DND-41 (cell line): Measurements from ENCODE around the gene FSIP1.

Experiments used
- ATAC-seq: fragments of 200-7000 bp; cut with Tn5 transposase; 3 replicates; pipeline ENCODE4 v1.9.1; 2021; ENCODE audit warnings: low read depth; ENCODE audit not compliant: insufficient read depth
- DNase-seq: peaks from one replicate; pipeline ENCODE4 v3.0.0-alpha.2; 2020
- H2AFZ ChIP-seq: 2 replicates; pipeline ENCODE4 v1.6.0; 2012; ENCODE audit warnings: low read depth, low read length
- H3K27ac ChIP-seq: 2 replicates; pipeline ENCODE4 v1.5.1; 2012; ENCODE audit warnings: low read length, inconsistent platforms
- H3K27me3 ChIP-seq: fragments of 200-600 bp; sonication (generic); 2 replicates; pipeline ENCODE4 v1.6.0; 2012; ENCODE audit warnings: low read length, mild to moderate bottlenecking, inconsistent platforms; ENCODE audit not compliant: insufficient read depth, poor library complexity
- H3K36me3 ChIP-seq: 2 replicates; pipeline ENCODE4 v1.5.1; 2012; ENCODE audit warnings: low read length, inconsistent platforms; ENCODE audit not compliant: insufficient read depth
- H3K4me1 ChIP-seq: 2 replicates; pipeline ENCODE4 v1.5.1; 2012; ENCODE audit warnings: mild to moderate bottlenecking, low read length; ENCODE audit not compliant: insufficient read depth
- H3K4me2 ChIP-seq: 2 replicates; pipeline ENCODE4 v1.6.0; 2012; ENCODE audit warnings: mild to moderate bottlenecking, moderate library complexity, low read length, inconsistent platforms; ENCODE audit not compliant: insufficient read depth
- H3K4me3 ChIP-seq, 2 experiments: fragments of 200-600 bp in 1 of 2; shearing (Covaris generic) in 1 of 2; 2 replicates each; pipeline ENCODE4 v1.5.1; 2012 to 2016; ENCODE audit warnings: inconsistent platforms in 2 of 2, low read length in 2 of 2, mild to moderate bottlenecking in 2 of 2, low read depth in 1 of 2, moderate library complexity in 1 of 2
- H3K79me2 ChIP-seq: 2 replicates; pipeline ENCODE4 v1.6.0; 2012; ENCODE audit warnings: low read length, inconsistent platforms; ENCODE audit not compliant: insufficient read depth
- H3K9ac ChIP-seq: 2 replicates; pipeline ENCODE4 v1.6.0; 2012; ENCODE audit warnings: low read depth, mild to moderate bottlenecking, inconsistent platforms, low read length, moderate library complexity
- H3K9me3 ChIP-seq: 2 replicates; pipeline ENCODE4 v1.5.1; 2012; ENCODE audit warnings: low read length, moderate library complexity, mild to moderate bottlenecking, inconsistent platforms; ENCODE audit not compliant: insufficient read depth, severe bottlenecking
- H4K20me1 ChIP-seq: 2 replicates; pipeline ENCODE4 v1.6.0; 2012; ENCODE audit warnings: low read length; ENCODE audit not compliant: insufficient read depth
- CTCF ChIP-seq: IDR thresholded peaks from 2 replicates; pipeline ENCODE4 v1.5.1; 2012; ENCODE audit warnings: borderline replicate concordance, low read length, moderate library complexity, mild to moderate bottlenecking; ENCODE audit not compliant: poor library complexity, severe bottlenecking; ENCODE audit errors: extremely low read depth
- EZH2 ChIP-seq: IDR thresholded peaks from 3 replicates; pipeline ENCODE4 v1.6.1; 2012; ENCODE audit warnings: borderline replicate concordance, low read depth, mild to moderate bottlenecking, moderate library complexity, low read length, inconsistent platforms; ENCODE audit not compliant: severe bottlenecking

Gene FSIP1

GRCh38 chr15:39593656-39594445, 188.8 kb downstream of the FSIP1 start:
- H3K36me3 ChIP-seq = no peaks in the 10 kb centered on the region
- H3K79me2 ChIP-seq = no peaks in the 10 kb centered on the region
- no peak overlapping the region for H3K27ac ChIP-seq
- ATAC-seq = no peak
- H2AFZ ChIP-seq = no peak overlapping the region
- no peak overlapping the region for H3K4me2 ChIP-seq
- no peaks in the 10 kb centered on the region for H3K27me3 ChIP-seq
- DNase-seq = no peak
- no peaks in the 10 kb centered on the region for H3K4me1 ChIP-seq
- H4K20me1 ChIP-seq = no peaks in the 10 kb centered on the region
- no peak overlapping the region for H3K4me3 ChIP-seq
- TF ChIP-seq EZH2 = no peak
- no peak for TF ChIP-seq CTCF
- no peak overlapping the region for H3K9ac ChIP-seq
- H3K9me3 ChIP-seq = no peaks in the 10 kb centered on the region

- Histone ChIP-seq H3K9ac (no peak overlapping the region), H3K27ac (no peak overlapping the region), H3K79me2 (no peaks in the 10 kb centered on the region), H3K36me3 (no peaks in the 10 kb centered on the region), H4K20me1 (no peaks in the 10 kb centered on the region), H3K4me1 (no peaks in the 10 kb centered on the region), H3K9me3 (no peaks in the 10 kb centered on the region), H3K27me3 (no peaks in the 10 kb centered on the region), H3K4me3 (no peak overlapping the region), H3K4me2 (no peak overlapping the region), H2AFZ (no peak overlapping the region)
- ATAC-seq (no peak), DNase-seq (no peak)
- TF ChIP-seq CTCF (no peak), EZH2 (no peak)
These were observed 189.5 kb downstream of the FSIP1 start for GRCh38 chr15:39593071-39593655.

- no peak for DNase-seq
- H3K9ac ChIP-seq = no peak overlapping the region
- no peak for ATAC-seq
These were observed 190.1 kb downstream of the FSIP1 start for GRCh38 chr15:39592500-39592899.

More at GRCh38 chr15:39592500-39592899, 190.1 kb downstream of the FSIP1 start:
- TF ChIP-seq EZH2 (no peak), CTCF (no peak)
- H3K4me3 ChIP-seq = no peak overlapping the region
- H3K79me2 ChIP-seq = no peaks in the 10 kb centered on the region
- H3K27ac ChIP-seq = no peak overlapping the region
- H4K20me1 ChIP-seq = no peaks in the 10 kb centered on the region
- no peaks in the 10 kb centered on the region for H3K4me1 ChIP-seq
- H3K9me3 ChIP-seq = no peaks in the 10 kb centered on the region
- no peaks in the 10 kb centered on the region for H3K27me3 ChIP-seq
- H2AFZ ChIP-seq = no peak overlapping the region
- H3K4me2 ChIP-seq = no peak overlapping the region
- H3K36me3 ChIP-seq = no peaks in the 10 kb centered on the region
